WTC11 (cell line): ENCODE data around the gene ARPC3. TPM values are rescaled to one million over a fixed set of nuclear protein-coding genes. Genes with fewer than 3 reads are reported as not detected.

Experiments
- ATAC-seq: fragments of 200-7000 bp; cut with Tn5 transposase; 2 replicates; pipeline ENCODE4 v1.10.0; 2021; ENCODE audit warnings: mild to moderate bottlenecking, moderate library complexity
- CTCF ChIA-PET: fragments of 300-600 bp; sonication (Branson Sonifier 250); formaldehyde crosslinking; loops from one replicate; lab custom pipeline; 2021; ENCODE audit warnings: antibody characterized with exemption; lab: Charles Lee
- POLR2A ChIA-PET: fragments of 350-600 bp; sonication (Branson Sonifier 250); formaldehyde crosslinking; loops from one replicate; lab custom pipeline; 2021; ENCODE audit warnings: antibody characterized with exemption; lab: Charles Lee
- DNase-seq: peaks from one replicate; pipeline ENCODE4 v3.0.0; 2021; ENCODE audit warnings: low spot score
- H3K27ac Mint-ChIP-seq: 2 replicates; pipeline ENCODE4 v1.8.0; 2021; ENCODE audit warnings: mixed read lengths
- H3K27me3 Mint-ChIP-seq: 2 replicates; pipeline ENCODE4 v1.8.0; 2021; ENCODE audit warnings: low read depth, mild to moderate bottlenecking, moderate library complexity, mixed read lengths
- H3K36me3 Mint-ChIP-seq: 2 replicates; pipeline ENCODE4 v1.8.0; 2021; ENCODE audit warnings: mixed read lengths
- H3K4me1 Mint-ChIP-seq: 2 replicates; pipeline ENCODE4 v1.8.0; 2022; ENCODE audit warnings: mixed read lengths
- H3K4me3 Mint-ChIP-seq: 2 replicates; pipeline ENCODE4 v1.8.0; 2021; ENCODE audit warnings: mild to moderate bottlenecking, moderate library complexity, mixed read lengths
- H3K9me3 Mint-ChIP-seq: 2 replicates; pipeline ENCODE4 v1.8.0; 2021; ENCODE audit warnings: mixed read lengths
- ATF6 ChIP-seq: sonication (generic); formaldehyde crosslinking; IDR thresholded peaks from 2 replicates; pipeline ENCODE4 v1.8.1; 2023; ENCODE audit warnings: mild to moderate bottlenecking, missing genetic modification reagents
- CREB1 ChIP-seq: sonication (generic); formaldehyde crosslinking; IDR thresholded peaks from 2 replicates; pipeline ENCODE4 v1.8.0; 2023; ENCODE audit warnings: mild to moderate bottlenecking, missing genetic modification reagents
- GABPB1 ChIP-seq: sonication (generic); formaldehyde crosslinking; IDR thresholded peaks from 2 replicates; pipeline ENCODE4 v1.8.1; 2023; ENCODE audit warnings: mild to moderate bottlenecking, missing genetic modification reagents
- KAT7 ChIP-seq: sonication (generic); formaldehyde crosslinking; IDR thresholded peaks from 2 replicates; pipeline ENCODE4 v1.8.1; 2023; ENCODE audit warnings: missing genetic modification reagents, mild to moderate bottlenecking, borderline replicate concordance
- MAX ChIP-seq: sonication (generic); formaldehyde crosslinking; IDR thresholded peaks from 2 replicates; pipeline ENCODE4 v1.8.0; 2022; ENCODE audit warnings: mild to moderate bottlenecking, missing genetic modification reagents
- MLX ChIP-seq: sonication (generic); formaldehyde crosslinking; IDR thresholded peaks from 2 replicates; pipeline ENCODE4 v1.8.1; 2023; ENCODE audit warnings: mild to moderate bottlenecking, missing genetic modification reagents, moderate library complexity
- NR1H2 ChIP-seq: sonication (generic); formaldehyde crosslinking; IDR thresholded peaks from 2 replicates; pipeline ENCODE4 v1.9.0; 2021; ENCODE audit warnings: mild to moderate bottlenecking, moderate library complexity, missing genetic modification reagents
- RORB ChIP-seq: fragments of 250-450 bp; sonication (Bioruptor Pico); IDR thresholded peaks from 2 replicates; pipeline ENCODE4 v1.9.0; 2021; ENCODE audit warnings: mild to moderate bottlenecking
- TEAD1 ChIP-seq: sonication (generic); formaldehyde crosslinking; IDR thresholded peaks from 2 replicates; pipeline ENCODE4 v1.8.0; 2022; ENCODE audit warnings: mild to moderate bottlenecking, missing genetic modification reagents
- ZMAT4 ChIP-seq: fragments of 250-450 bp; sonication (Bioruptor Pico); IDR thresholded peaks from 2 replicates; pipeline ENCODE4 v1.9.0; 2021; ENCODE audit warnings: mild to moderate bottlenecking
- ZNF121 ChIP-seq: sonication (generic); formaldehyde crosslinking; IDR thresholded peaks from 2 replicates; pipeline ENCODE4 v1.8.0; 2023; ENCODE audit warnings: missing genetic modification reagents
- ZNF532 ChIP-seq: fragments of 250-450 bp; sonication (Bioruptor Pico); IDR thresholded peaks from 2 replicates; pipeline ENCODE4 v1.9.0; 2021; ENCODE audit warnings: mild to moderate bottlenecking, borderline replicate concordance
- total RNA-seq: library from RNA; stranded (reverse); gene quantifications from 3 replicates; pipeline ENCODE4 v1.2.3, GENCODE V29; 2021
- TF ChIP-seq, protein P1 (sequence below): fragments of 250-450 bp; sonication (Bioruptor Pico); IDR thresholded peaks from 2 replicates; pipeline ENCODE4 v1.8.0; 2021; ENCODE audit warnings: mild to moderate bottlenecking
- TF ChIP-seq, protein P2 (sequence below): sonication (generic); formaldehyde crosslinking; IDR thresholded peaks from 2 replicates; pipeline ENCODE4 v1.8.1; 2023; ENCODE audit warnings: mild to moderate bottlenecking, moderate library complexity, missing genetic modification reagents

Gene ARPC3
- total RNA-seq, 1 experiment from 2014 or later = 149 TPM

- TF ChIP-seq KAT7 (CRISPR knock-in tag) (no peak), CREB1 (CRISPR knock-in tag) (no peak), ZNF121 (CRISPR knock-in tag) (no peak), RORB (CRISPR knock-in tag) (no peak), TEAD1 (CRISPR knock-in tag) (no peak), ATF6 (no peak), NR1H2 (no peak), GABPB1 (CRISPR knock-in tag) (no peak), ZNF532 (CRISPR knock-in tag) (no peak)
- TF ChIP-seq, protein P1, sequence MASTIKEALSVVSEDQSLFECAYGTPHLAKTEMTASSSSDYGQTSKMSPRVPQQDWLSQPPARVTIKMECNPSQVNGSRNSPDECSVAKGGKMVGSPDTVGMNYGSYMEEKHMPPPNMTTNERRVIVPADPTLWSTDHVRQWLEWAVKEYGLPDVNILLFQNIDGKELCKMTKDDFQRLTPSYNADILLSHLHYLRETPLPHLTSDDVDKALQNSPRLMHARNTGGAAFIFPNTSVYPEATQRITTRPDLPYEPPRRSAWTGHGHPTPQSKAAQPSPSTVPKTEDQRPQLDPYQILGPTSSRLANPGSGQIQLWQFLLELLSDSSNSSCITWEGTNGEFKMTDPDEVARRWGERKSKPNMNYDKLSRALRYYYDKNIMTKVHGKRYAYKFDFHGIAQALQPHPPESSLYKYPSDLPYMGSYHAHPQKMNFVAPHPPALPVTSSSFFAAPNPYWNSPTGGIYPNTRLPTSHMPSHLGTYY = no peak
- TF ChIP-seq, protein P2, sequence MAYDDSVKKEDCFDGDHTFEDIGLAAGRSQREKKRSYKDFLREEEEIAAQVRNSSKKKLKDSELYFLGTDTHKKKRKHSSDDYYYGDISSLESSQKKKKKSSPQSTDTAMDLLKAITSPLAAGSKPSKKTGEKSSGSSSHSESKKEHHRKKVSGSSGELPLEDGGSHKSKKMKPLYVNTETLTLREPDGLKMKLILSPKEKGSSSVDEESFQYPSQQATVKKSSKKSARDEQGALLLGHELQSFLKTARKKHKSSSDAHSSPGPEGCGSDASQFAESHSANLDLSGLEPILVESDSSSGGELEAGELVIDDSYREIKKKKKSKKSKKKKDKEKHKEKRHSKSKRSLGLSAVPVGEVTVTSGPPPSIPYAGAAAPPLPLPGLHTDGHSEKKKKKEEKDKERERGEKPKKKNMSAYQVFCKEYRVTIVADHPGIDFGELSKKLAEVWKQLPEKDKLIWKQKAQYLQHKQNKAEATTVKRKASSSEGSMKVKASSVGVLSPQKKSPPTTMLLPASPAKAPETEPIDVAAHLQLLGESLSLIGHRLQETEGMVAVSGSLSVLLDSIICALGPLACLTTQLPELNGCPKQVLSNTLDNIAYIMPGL (CRISPR knock-in tag) = no peak
- DNase-seq (no peak), ATAC-seq (no peak)
- Mint-ChIP-seq H3K9me3 (peaks cover 7% of the 10 kb centered on the region), H3K27ac (peak overlapping the region; percentile 70; the same call in 1 of the 2 replicates), H3K27me3 (peaks cover 24% of the 10 kb centered on the region), H3K4me1 (peaks cover 8% of the 10 kb centered on the region), H3K4me3 (peak overlapping the region; percentile 43), H3K36me3 (peaks cover 21% of the 10 kb centered on the region)
- CTCF ChIA-PET = interaction anchor here (1.1 kb wide), 1 partner anchor 68 kb away, joined by 3 read pairs; no protein-coding TSS in a partner anchor
- POLR2A ChIA-PET = interaction anchor here (0.8 kb wide), 1 partner anchor 31 kb away, joined by 3 read pairs; the partner anchor contains the start of genes FAM216A and GPN3
Measured at GRCh38 chr12:110498984-110499706, 49.0 kb upstream of the ARPC3 start.

DNA sequence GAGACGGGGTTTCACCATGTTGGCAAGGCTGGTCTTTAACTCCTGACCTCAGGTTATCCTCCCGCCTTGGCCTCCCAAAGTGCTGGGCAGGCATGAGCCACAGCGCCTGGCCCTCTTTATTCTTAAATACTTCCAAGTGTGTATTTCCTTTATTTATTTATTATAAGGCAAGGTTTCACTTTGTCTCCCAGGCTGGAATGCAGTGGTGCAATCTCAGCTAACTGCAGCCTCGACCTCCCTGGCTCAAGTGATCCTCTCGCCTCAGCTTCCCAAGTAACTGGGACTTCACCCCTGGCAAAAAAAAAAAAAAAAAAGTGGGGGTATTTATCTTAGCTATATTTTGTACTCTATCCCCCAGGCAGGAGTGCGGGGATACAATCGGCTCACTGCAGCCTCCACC is 25.3 kb upstream of the ARPC3 start:
- TF ChIP-seq MLX (CRISPR knock-in tag) (no peak), MAX (no peak), ZMAT4 (CRISPR knock-in tag) (no peak)
- no peaks in the 10 kb centered on the region; the same call in 1 of the 2 replicates for H3K27me3 Mint-ChIP-seq
- POLR2A ChIA-PET = no interaction called here
- H3K4me3 Mint-ChIP-seq = no peak overlapping the region
- DNase-seq (no peak), ATAC-seq (no peak)
- no peaks in the 10 kb centered on the region for H3K4me1 Mint-ChIP-seq
- H3K36me3 Mint-ChIP-seq = peaks cover 10% of the 10 kb centered on the region
- H3K9me3 Mint-ChIP-seq = no peaks in the 10 kb centered on the region
- H3K27ac Mint-ChIP-seq = no peak overlapping the region
- CTCF ChIA-PET = interaction anchor here (1.2 kb wide), 1 partner anchor 25 kb away, joined by 8 read pairs; the partner anchor contains the start of gene ARPC3
